Measurements from ENCODE around the gene DNAH10. TPM values are rescaled to one million over a fixed set of nuclear protein-coding genes. Genes with fewer than 3 reads are reported as not detected.

DNAH10 gene
- polyA plus RNA-seq, 3 donors from 2014 or later = 0.02 to 0.24 (median 0.16) TPM

GRCh38 chr12:123892180-123892559 is 130.1 kb downstream of the DNAH10 start:
- DNase-seq = no peak
- Mint-ChIP-seq H3K4me3 (no peak overlapping the region), H3K27ac (no peak overlapping the region), H3K9me3 (no peaks in the 10 kb centered on the region), H3K27me3 (ENCODE audit: low read depth in 3 of 3) (peaks cover 2 to 14% (median 2%) of the 10 kb centered on the region in 3 donors), H3K4me1 (no peaks in the 10 kb centered on the region), H3K36me3 (no peaks in the 10 kb centered on the region)

GRCh38 chr12:123892853-123893252 is 130.8 kb downstream of the DNAH10 start:
- H3K27ac Mint-ChIP-seq = no peak overlapping the region
- DNase-seq = no peak
- H3K4me3 Mint-ChIP-seq = no peak overlapping the region
- peaks cover 2 to 14% (median 4%) of the 10 kb centered on the region in 3 donors for H3K27me3 Mint-ChIP-seq (ENCODE audit: low read depth in 3 of 3)
- H3K9me3 Mint-ChIP-seq = no peaks in the 10 kb centered on the region
- H3K36me3 Mint-ChIP-seq = no peaks in the 10 kb centered on the region
- no peaks in the 10 kb centered on the region for H3K4me1 Mint-ChIP-seq

- Mint-ChIP-seq H3K27ac (no peak overlapping the region), H3K4me1 (no peaks in the 10 kb centered on the region), H3K36me3 (no peaks in the 10 kb centered on the region), H3K27me3 (ENCODE audit: low read depth in 3 of 3) (peaks cover 0 to 14% (median 4%) of the 10 kb centered on the region in 3 donors), H3K4me3 (no peak overlapping the region), H3K9me3 (no peaks in the 10 kb centered on the region)
- no peak for DNase-seq
Observed at GRCh38 chr12:123893276-123893675, 131.2 kb downstream of the DNAH10 start.

DNA sequence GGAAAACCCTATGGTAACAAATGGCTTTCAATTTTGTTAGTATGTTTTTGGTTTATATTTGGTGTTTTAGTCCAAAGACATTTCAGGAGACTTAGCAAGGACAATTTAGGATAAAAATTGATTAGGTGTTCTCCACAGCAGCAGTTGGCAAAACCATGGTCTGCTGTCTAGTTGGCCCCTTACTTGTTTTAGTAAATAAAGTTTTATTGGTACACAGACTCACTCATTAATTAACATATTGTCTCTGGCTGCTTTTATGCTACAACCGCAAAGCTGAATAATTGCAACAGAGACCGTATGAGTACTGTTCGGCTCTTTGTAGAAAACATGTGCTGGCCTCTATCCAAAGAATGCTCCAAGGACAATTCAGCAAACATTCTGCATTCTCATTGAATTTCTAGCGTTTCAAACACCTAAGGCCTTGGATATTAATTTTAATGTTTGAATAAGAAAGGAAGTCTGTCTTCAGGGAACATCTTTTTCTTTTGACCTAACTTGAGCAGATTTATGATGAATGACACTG is 132.8 kb downstream of the DNAH10 start:
- no peak overlapping the region for H3K4me3 Mint-ChIP-seq
- no peaks in the 10 kb centered on the region for H3K36me3 Mint-ChIP-seq
- no peak overlapping the region for H3K27ac Mint-ChIP-seq
- no peaks in the 10 kb centered on the region for H3K4me1 Mint-ChIP-seq
- H3K27me3 Mint-ChIP-seq (ENCODE audit: low read depth in 3 of 3) = peaks cover 0 to 16% (median 4%) of the 10 kb centered on the region in 3 donors
- no peaks in the 10 kb centered on the region for H3K9me3 Mint-ChIP-seq
- no peak for DNase-seq

GRCh38 chr12:123895451-123895850 is 133.3 kb downstream of the DNAH10 start:
- Mint-ChIP-seq H3K4me1 (no peaks in the 10 kb centered on the region), H3K9me3 (no peaks in the 10 kb centered on the region), H3K27ac (no peak overlapping the region), H3K27me3 (ENCODE audit: low read depth in 3 of 3) (peaks cover 0 to 15% (median 4%) of the 10 kb centered on the region in 3 donors), H3K4me3 (no peak overlapping the region), H3K36me3 (no peaks in the 10 kb centered on the region)
- DNase-seq = no peak

- Mint-ChIP-seq H3K27me3 (ENCODE audit: low read depth in 3 of 3) (peaks cover 0 to 13% (median 4%) of the 10 kb centered on the region in 3 donors), H3K9me3 (no peaks in the 10 kb centered on the region), H3K4me1 (no peaks in the 10 kb centered on the region), H3K36me3 (no peaks in the 10 kb centered on the region), H3K27ac (no peak overlapping the region), H3K4me3 (no peak overlapping the region)
- DNase-seq = no peak
Observed at GRCh38 chr12:123896767-123897166, 134.7 kb downstream of the DNAH10 start.

GRCh38 chr12:123897221-123897620 is 135.1 kb downstream of the DNAH10 start:
- no peaks in the 10 kb centered on the region for H3K36me3 Mint-ChIP-seq
- no peaks in the 10 kb centered on the region for H3K9me3 Mint-ChIP-seq
- H3K27ac Mint-ChIP-seq = no peak overlapping the region
- H3K4me3 Mint-ChIP-seq = no peak overlapping the region
- peaks cover 2 to 13% (median 5%) of the 10 kb centered on the region in 3 donors for H3K27me3 Mint-ChIP-seq (ENCODE audit: low read depth in 3 of 3)
- H3K4me1 Mint-ChIP-seq = no peaks in the 10 kb centered on the region
- DNase-seq = no peak

DNA sequence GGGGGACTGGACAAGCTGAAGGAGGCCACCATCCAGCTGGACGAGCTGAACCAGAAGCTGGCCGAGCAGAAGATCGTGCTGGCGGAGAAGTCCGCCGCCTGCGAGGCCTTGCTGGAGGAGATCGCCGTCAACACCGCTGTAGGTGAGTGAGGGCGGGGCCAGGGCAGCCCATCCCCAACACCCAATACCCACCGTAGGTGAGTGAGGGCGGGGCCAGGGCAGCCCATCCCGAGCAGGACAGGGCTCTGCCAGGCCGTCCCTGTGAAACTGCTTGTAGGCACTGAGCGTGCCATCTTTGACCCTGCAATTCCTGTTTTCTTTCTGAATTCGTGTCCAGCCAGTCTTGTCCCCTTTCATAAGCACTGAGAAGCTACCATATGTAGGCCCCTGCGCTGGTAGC is 136.6 kb downstream of the DNAH10 start:
- no peak overlapping the region for H3K4me3 Mint-ChIP-seq
- DNase-seq = no peak
- peaks cover 2 to 10% (median 8%) of the 10 kb centered on the region in 3 donors for H3K27me3 Mint-ChIP-seq (ENCODE audit: low read depth in 3 of 3)
- no peaks in the 10 kb centered on the region for H3K4me1 Mint-ChIP-seq
- no peak overlapping the region for H3K27ac Mint-ChIP-seq
- H3K9me3 Mint-ChIP-seq = no peaks in the 10 kb centered on the region
- H3K36me3 Mint-ChIP-seq = no peaks in the 10 kb centered on the region

DNA sequence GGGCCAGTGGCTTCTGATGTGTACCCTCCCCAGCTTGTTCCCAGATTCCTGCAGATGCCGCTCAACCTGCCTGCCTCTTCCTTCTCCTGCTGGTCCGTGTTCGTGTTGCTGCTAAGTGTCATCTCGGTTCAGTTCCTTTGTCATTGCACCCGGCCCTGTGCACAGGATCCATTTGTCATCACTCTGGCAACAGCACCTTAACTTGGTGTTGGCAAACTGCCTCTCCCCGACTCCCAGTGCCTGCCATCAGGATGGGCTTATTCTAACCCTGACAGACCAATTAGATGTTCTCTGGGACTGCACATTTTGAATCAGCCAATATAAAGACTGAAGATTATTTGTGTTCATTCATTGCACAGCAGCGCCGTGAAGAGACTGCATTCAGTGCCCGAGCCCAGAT is 137.3 kb downstream of the DNAH10 start:
- H3K9me3 Mint-ChIP-seq = no peaks in the 10 kb centered on the region
- no peak overlapping the region for H3K4me3 Mint-ChIP-seq
- H3K4me1 Mint-ChIP-seq = no peaks in the 10 kb centered on the region
- peaks cover 4 to 10% (median 8%) of the 10 kb centered on the region in 3 donors for H3K27me3 Mint-ChIP-seq (ENCODE audit: low read depth in 3 of 3)
- no peaks in the 10 kb centered on the region for H3K36me3 Mint-ChIP-seq
- H3K27ac Mint-ChIP-seq = no peak overlapping the region
- DNase-seq = no peak

DNA sequence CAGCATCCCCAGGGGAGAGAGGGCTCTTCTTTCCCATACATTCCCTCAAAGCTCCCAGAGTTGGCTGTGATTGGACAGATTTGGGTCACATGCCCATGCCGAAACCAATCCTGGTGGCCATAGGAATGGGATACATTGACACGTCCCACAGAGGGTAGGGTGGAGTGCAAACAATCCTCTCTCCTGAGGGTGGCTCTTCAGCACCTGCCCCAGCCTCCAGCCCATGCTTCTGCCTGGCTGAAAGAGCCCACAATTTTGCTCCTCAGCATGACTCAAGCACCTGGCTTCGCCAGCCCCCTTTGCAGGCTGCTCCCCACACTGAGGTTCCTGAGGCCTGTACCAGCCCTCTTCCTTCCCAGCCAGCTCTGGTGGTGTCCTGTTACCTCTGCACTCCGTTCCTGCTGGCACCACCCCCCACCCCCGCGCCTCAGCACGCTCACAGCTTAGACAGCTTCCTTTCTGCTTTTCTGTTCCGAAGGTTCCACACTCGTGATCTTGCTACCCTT is 138.8 kb downstream of the DNAH10 start:
- Mint-ChIP-seq H3K9me3 (no peaks in the 10 kb centered on the region), H3K4me3 (no peak overlapping the region), H3K4me1 (peaks cover 2 to 7% of the 10 kb centered on the region in 2 donors), H3K27me3 (ENCODE audit: low read depth in 3 of 3) (peaks cover 4 to 12% (median 8%) of the 10 kb centered on the region in 3 donors), H3K27ac (no peak overlapping the region), H3K36me3 (no peaks in the 10 kb centered on the region)
- no peak for DNase-seq

GRCh38 chr12:123902821-123903220 is 140.7 kb downstream of the DNAH10 start:
- H3K27me3 Mint-ChIP-seq (ENCODE audit: low read depth in 3 of 3) = peaks cover 4 to 5% (median 5%) of the 10 kb centered on the region in 3 donors
- no peak overlapping the region for H3K27ac Mint-ChIP-seq
- no peaks in the 10 kb centered on the region for H3K36me3 Mint-ChIP-seq
- H3K4me3 Mint-ChIP-seq = peak overlapping the region in 1 of 5 donors; percentile 84
- DNase-seq = no peak
- H3K9me3 Mint-ChIP-seq = no peaks in the 10 kb centered on the region
- H3K4me1 Mint-ChIP-seq = peaks cover 2 to 7% of the 10 kb centered on the region in 2 donors

GRCh38 chr12:123903301-123904065 is 141.4 kb downstream of the DNAH10 start:
- H3K9me3 Mint-ChIP-seq = no peaks in the 10 kb centered on the region
- no peak overlapping the region for H3K4me3 Mint-ChIP-seq
- H3K27ac Mint-ChIP-seq = no peak overlapping the region
- peaks cover 2 to 7% of the 10 kb centered on the region in 2 donors for H3K4me1 Mint-ChIP-seq
- no peak for DNase-seq
- no peaks in the 10 kb centered on the region for H3K36me3 Mint-ChIP-seq
- peaks cover 4 to 5% (median 5%) of the 10 kb centered on the region in 3 donors for H3K27me3 Mint-ChIP-seq (ENCODE audit: low read depth in 3 of 3)

DNA sequence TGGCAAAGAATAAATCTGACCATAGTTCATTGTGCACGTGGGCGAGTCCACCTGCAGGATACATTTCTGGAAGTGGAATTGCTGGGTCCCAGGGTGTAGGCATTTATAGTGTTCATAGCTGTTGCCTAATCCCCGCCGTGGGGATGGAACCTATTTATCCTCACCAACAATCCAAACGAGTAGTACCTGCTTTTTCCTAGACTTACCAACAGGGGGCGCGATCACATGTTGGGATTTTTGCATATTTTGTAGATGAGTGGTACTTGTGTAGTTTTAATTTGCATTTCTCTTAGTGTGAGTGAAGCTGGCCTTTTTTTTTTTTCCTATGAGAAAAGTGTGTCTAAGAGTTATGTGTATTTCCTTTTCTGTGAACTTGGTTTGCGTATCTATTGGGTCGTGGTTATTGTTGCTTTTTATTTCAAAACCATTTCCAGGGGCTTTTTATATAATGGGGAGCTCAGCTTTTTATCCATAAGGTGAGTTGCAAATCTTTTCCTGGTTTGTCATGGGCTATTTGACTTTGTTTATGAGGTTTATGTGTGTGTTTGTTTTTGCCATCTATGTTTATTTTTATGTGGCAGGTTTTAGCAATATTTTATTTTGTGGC is 143.3 kb downstream of the DNAH10 start:
- Mint-ChIP-seq H3K4me1 (peaks cover 4 to 12% of the 10 kb centered on the region in 2 donors), H3K9me3 (no peaks in the 10 kb centered on the region), H3K4me3 (no peak overlapping the region), H3K36me3 (no peaks in the 10 kb centered on the region), H3K27me3 (ENCODE audit: low read depth in 3 of 3) (peaks cover 2 to 5% (median 4%) of the 10 kb centered on the region in 3 donors), H3K27ac (peak overlapping the region in 2 of 6 donors; percentile 37 to 71)
- peak; percentile 61 to 67 (median 61) for DNase-seq

- Mint-ChIP-seq H3K27ac (peak overlapping the region in 1 of 6 donors; percentile 59), H3K36me3 (no peaks in the 10 kb centered on the region), H3K27me3 (ENCODE audit: low read depth in 3 of 3) (peaks cover 2 to 5% (median 4%) of the 10 kb centered on the region in 3 donors), H3K4me1 (peaks cover 11 to 18% of the 10 kb centered on the region in 2 donors), H3K9me3 (no peaks in the 10 kb centered on the region), H3K4me3 (no peak overlapping the region)
- DNase-seq = no peak
Observed at GRCh38 chr12:123906711-123907420, 144.8 kb downstream of the DNAH10 start.

Data from immature natural killer cell (primary cell).